Measurements from ENCODE around the gene PAM16. TPM values are rescaled to one million over a fixed set of nuclear protein-coding genes. Genes with fewer than 3 reads are reported as not detected.
"Not testable (repeated sequence)": the region's sequence is repeated elsewhere in the genome, so short reads cannot be mapped to it uniquely, and the experiment has no call there.

The PAM16 gene
- total RNA-seq, 1 donor from 2014 or later, result 41.2 TPM

DNA sequence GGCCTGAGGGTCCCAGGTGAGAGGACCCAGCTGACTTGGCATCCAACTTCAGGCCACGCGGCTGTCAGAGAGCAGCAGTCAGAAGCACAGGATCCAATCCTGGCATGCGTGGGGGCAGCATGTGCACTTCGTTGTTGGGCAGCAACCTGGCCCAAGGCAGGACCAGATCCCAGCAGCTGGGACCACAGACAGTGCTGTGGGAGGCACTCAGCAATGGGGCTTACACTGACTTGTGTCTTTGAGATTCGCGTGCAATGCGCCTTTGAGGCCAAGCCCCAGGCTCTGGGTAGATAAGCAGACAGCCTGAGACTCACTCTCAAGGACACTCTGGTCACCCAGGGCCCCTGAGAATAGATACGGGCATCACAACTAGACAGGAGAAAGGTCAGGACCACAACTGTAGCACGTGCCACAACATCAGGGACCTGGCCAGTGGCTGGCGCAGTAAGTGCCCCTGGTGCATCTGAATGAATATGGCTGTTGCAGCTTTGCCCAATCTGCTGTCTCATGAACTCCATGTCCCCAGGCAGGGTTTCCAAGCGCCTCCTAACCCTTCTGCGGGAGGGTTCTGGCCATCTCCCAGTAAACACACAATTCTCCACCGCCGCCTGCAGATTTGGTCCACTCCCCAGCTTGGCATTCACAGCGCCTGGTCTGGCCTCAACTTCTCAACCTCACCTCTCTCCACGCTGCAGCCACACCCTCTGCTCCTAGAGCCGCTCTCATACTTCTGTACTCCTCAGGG, 3.2 kb downstream of the PAM16 start:
- Histone ChIP-seq H3K4me1 (peaks cover 50% of the 10 kb centered on the region), H3K36me3 (no peaks in the 10 kb centered on the region), H3K27me3 (no peaks in the 10 kb centered on the region), H3K27ac (peak overlapping the region; percentile 60), H3K4me3 (no peak overlapping the region), H3K9me3 (no peaks in the 10 kb centered on the region)
- ATAC-seq (peak; percentile 40), DNase-seq (peak; percentile 79)
- TF ChIP-seq CTCF (IDR thresholded peaks at IDR 0.05), result no peak
- intact Hi-C loops (cut with DNase I), result no loop called here

DNA sequence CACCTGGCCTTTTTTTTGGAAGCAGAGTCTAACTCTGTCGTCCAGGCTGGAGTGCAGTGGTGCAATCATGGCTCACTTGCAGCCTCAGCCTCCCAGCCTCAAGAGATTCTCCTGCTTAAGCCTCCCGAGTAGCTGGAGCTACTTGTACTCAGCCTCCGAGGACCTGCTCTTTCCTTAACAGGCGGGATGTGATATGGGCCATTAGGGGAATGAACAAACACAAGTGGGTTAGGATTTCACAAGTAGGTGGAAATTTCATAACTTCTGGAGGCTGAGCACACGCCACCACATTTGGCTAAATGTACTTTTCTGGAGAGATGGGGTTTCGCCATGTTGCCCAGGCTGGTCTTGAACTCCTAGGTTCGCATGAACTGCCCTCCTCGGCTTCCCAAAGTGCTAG, 4.1 kb downstream of the PAM16 start:
- intact Hi-C loops (cut with DNase I), result no loop called here
- peak; percentile 39 for ATAC-seq

DNA sequence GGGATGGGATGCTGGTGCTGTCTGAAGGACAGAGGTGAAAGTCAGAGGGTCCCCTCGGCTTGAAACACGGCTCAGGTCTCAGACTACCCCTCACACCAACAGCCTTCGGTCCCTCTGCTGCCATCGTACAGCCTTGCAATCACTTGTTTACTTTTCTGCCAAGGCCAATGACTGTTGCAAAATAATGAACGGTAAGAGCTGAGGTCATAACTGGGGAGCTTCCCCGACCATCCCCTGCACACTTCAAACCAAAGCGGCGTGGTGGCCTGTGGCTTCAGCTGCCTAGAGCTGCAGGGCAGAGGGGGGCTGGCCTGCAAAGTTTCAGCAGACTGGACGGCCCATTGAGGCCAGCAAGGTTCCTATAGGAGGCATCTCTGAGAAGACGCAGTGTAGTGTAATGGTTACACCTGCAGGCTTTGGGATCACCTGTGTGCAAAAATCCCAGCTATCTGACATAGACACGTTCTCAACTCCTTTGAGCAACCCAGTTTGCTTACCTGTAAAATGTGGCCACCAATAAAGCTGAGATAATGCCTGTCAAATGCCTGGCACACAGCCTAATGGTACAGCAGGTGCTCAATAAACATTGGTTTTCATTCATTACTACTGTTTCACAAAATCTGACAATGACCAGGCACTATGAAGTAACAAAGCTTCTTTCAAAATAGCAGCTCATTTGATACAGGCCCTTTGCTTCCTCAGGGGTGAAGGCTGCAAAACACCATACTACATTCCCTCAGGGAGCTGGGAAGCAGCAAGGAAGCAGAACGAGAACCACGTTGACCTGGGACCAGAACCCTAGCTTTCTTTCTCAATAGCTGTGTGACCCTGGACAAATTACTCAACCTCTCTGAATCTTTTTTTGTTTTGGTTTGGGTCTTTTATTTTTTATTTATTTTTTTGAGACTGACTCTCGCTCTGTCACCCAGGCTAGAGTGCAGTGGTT, 5.0 kb downstream of the PAM16 start:
- TF ChIP-seq CTCF (IDR thresholded peaks at IDR 0.05), result no peak
- intact Hi-C loops (cut with DNase I), result no loop called here
- peak overlapping the region; percentile 60 for H3K27ac ChIP-seq

More for the DNA sequence above, 4.1 kb downstream of the PAM16 start:
- Histone ChIP-seq H3K4me3 (no peak overlapping the region), H3K4me1 (peaks cover 54% of the 10 kb centered on the region), H3K27ac (peak overlapping the region; percentile 60), H3K9me3 (no peaks in the 10 kb centered on the region), H3K27me3 (no peaks in the 10 kb centered on the region), H3K36me3 (no peaks in the 10 kb centered on the region)
- TF ChIP-seq CTCF (IDR thresholded peaks at IDR 0.05), result no peak
- peak; percentile 74 for DNase-seq

DNA sequence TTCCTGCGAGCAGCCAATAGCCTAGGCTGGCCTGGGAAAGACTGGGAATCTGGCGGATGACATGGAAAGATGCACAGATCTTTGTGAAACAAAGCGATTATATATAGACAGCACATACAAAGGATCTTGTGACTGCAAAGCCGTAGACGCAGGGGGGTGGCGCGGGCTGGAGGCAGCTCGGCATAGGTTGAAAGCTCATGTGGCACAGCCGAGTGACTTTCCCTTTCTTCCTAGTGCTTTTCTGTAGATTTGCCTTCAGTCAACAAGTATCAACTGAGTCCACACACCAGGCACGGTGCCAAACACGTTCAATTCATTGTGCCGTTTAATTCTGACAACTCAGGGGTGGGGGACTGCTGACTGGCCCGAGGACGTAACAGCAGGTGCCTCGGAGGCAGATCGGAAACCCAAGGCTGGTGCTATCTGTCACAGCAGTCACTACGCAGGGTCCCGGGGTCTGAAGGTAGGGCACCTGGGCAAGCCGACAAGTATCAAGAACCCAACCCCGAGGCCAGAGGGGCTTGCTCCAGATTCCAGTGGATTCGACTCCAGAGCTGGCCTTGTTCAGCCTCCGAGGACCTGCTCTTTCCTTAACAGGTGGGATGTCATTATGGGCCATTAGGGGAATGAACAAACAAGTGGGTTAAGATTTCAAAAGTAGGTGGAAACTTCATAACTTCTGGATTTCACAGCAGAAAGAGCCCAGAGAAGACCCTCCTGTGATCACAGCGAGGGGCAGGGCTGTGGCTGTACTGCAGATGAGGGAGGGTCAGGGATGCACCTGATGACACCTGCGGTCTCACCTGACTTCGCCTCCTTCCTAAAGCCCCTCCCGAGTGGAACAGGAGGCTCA, 5.9 kb downstream of the PAM16 start:
- ATAC-seq (no peak), DNase-seq (peak; percentile 59)
- Histone ChIP-seq H3K4me3 (no peak overlapping the region), H3K36me3 (peaks cover 11% of the 10 kb centered on the region), H3K4me1 (peaks cover 51% of the 10 kb centered on the region), H3K27ac (peak overlapping the region; percentile 24), H3K9me3 (no peaks in the 10 kb centered on the region), H3K27me3 (no peaks in the 10 kb centered on the region)
- TF ChIP-seq CTCF (IDR thresholded peaks at IDR 0.05), result no peak
- intact Hi-C loops (cut with DNase I), result no loop called here

More for the DNA sequence above, 5.0 kb downstream of the PAM16 start:
- ATAC-seq (peak; percentile 52), DNase-seq (peak; percentile 71)
- Histone ChIP-seq H3K4me3 (no peak overlapping the region), H3K4me1 (peaks cover 54% of the 10 kb centered on the region), H3K36me3 (peaks cover 2% of the 10 kb centered on the region), H3K9me3 (no peaks in the 10 kb centered on the region), H3K27me3 (no peaks in the 10 kb centered on the region)

GRCh38 chr16:4344300-4344982, 6.7 kb downstream of the PAM16 start:
- H3K27me3 ChIP-seq; H3K4me3 ChIP-seq; H3K27ac ChIP-seq; ATAC-seq; H3K9me3 ChIP-seq; DNase-seq; intact Hi-C loops (cut with DNase I): not testable (repeated sequence)
- Histone ChIP-seq H3K4me1 (peaks cover 43% of the 10 kb centered on the region), H3K36me3 (peaks cover 16% of the 10 kb centered on the region)
